Hepatocyte (in vitro differentiated cells): Measurements from ENCODE around the gene WNT7B. TPM values are rescaled to one million over a fixed set of nuclear protein-coding genes. Genes with fewer than 3 reads are reported as not detected.

Experiments
- DNase-seq: peaks from one replicate; pipeline ENCODE4 v3.0.0-alpha.2; 2016; ENCODE audit warnings: low spot score
- H2AFZ ChIP-seq: fragments of 200-600 bp; sonication (generic); 2 replicates; pipeline ENCODE4 v1.6.0; 2016; ENCODE audit warnings: antibody characterized with exemption, mild to moderate bottlenecking
- H3K27ac ChIP-seq: fragments of 200-600 bp; sonication (generic); 2 replicates; pipeline ENCODE4 v1.5.1; 2016; ENCODE audit warnings: mild to moderate bottlenecking
- H3K27me3 ChIP-seq: fragments of 200-600 bp; sonication (generic); 2 replicates; pipeline ENCODE4 v1.6.1; 2016
- H3K36me3 ChIP-seq: fragments of 200-600 bp; sonication (generic); replicated peaks from 2 replicates; pipeline ENCODE4 v1.5.1; 2016; ENCODE audit warnings: low read depth; ENCODE audit not compliant: insufficient read depth
- H3K4me1 ChIP-seq: fragments of 200-600 bp; sonication (generic); 2 replicates; pipeline ENCODE4 v1.5.1; 2016; ENCODE audit warnings: mild to moderate bottlenecking, moderate library complexity; ENCODE audit not compliant: insufficient read depth
- H3K4me2 ChIP-seq: fragments of 200-600 bp; sonication (generic); 2 replicates; pipeline ENCODE4 v1.6.0; 2016
- H3K4me3 ChIP-seq: fragments of 200-600 bp; sonication (generic); 2 replicates; pipeline ENCODE4 v1.5.1; 2016; ENCODE audit warnings: mild to moderate bottlenecking
- H3K79me2 ChIP-seq: fragments of 200-600 bp; sonication (generic); 2 replicates; pipeline ENCODE4 v1.6.0; 2017; ENCODE audit warnings: mild to moderate bottlenecking
- H3K9me2 ChIP-seq: fragments of 200-600 bp; sonication (generic); replicated peaks from 2 replicates; pipeline ENCODE4 v1.6.0; 2017; ENCODE audit warnings: mild to moderate bottlenecking; ENCODE audit not compliant: insufficient read depth
- H3K9me3 ChIP-seq: fragments of 200-600 bp; sonication (generic); 2 replicates; pipeline ENCODE4 v1.5.1; 2016; ENCODE audit warnings: low read depth, mild to moderate bottlenecking
- H4K20me1 ChIP-seq: fragments of 200-600 bp; sonication (generic); 2 replicates; pipeline ENCODE4 v1.6.0; 2016; ENCODE audit warnings: mild to moderate bottlenecking; ENCODE audit not compliant: insufficient read depth, poor library complexity, severe bottlenecking
- EZH2 ChIP-seq: fragments of 200-600 bp; sonication (generic); IDR thresholded peaks from 2 replicates; pipeline ENCODE4 v1.6.1; 2016; ENCODE audit warnings: antibody characterized with exemption, mild to moderate bottlenecking, borderline replicate concordance
- EZH2phosphoT487 ChIP-seq: fragments of 200-600 bp; sonication (generic); IDR thresholded peaks from one replicate; pipeline ENCODE4 v1.6.1; 2018; ENCODE audit warnings: antibody characterized with exemption, mild to moderate bottlenecking, low read depth, moderate library complexity; ENCODE audit not compliant: unreplicated experiment, severe bottlenecking
- WGBS: methylation state at CpG from one replicate; pipeline ENCODE4 v1.1.6; 2016; ENCODE audit warnings: low lambda C conversion rate; ENCODE audit errors: missing lambda C conversion rate; 5-methylcytosine and 5-hydroxymethylcytosine counted together
- polyA plus RNA-seq: library from polyadenylated mRNA; unstranded; fragments of >200 nt; fragmentation: Nextera tagmentation; extraction: Ambion mirVana; gene quantifications from 2 replicates; pipeline ENCODE4 v1.2.1, GENCODE V29; 2016
- total RNA-seq: library from RNA; depleted of rRNA; stranded (reverse); fragments of >200 nt; gene quantifications from 2 replicates; pipeline ENCODE4 v1.2.3, GENCODE V29; 2014
- TF ChIP-seq, protein P1 (sequence below): fragments of 200-600 bp; sonication (generic); IDR thresholded peaks from 2 replicates; pipeline ENCODE4 v1.5.1; 2016; ENCODE audit warnings: antibody characterized with exemption, mild to moderate bottlenecking; ENCODE audit not compliant: poor library complexity

Gene WNT7B
- total and polyA plus RNA-seq, 2 experiments from 2014 or later = 1.9 to 2.4 TPM

- H3K79me2 ChIP-seq = no peaks in the 10 kb centered on the region
- no peak overlapping the region for H3K27ac ChIP-seq
- WGBS = 94% methylated on average over 28 of the region's 32 CpGs
- H2AFZ ChIP-seq = no peak overlapping the region
- H3K9me3 ChIP-seq = no peaks in the 10 kb centered on the region
- H3K4me3 ChIP-seq = no peak overlapping the region
- H3K27me3 ChIP-seq = peaks cover 6% of the 10 kb centered on the region
- no peaks in the 10 kb centered on the region for H4K20me1 ChIP-seq
- DNase-seq = no peak
- TF ChIP-seq EZH2 (no peak), EZH2phosphoT487 (no peak)
- TF ChIP-seq, protein P1, sequence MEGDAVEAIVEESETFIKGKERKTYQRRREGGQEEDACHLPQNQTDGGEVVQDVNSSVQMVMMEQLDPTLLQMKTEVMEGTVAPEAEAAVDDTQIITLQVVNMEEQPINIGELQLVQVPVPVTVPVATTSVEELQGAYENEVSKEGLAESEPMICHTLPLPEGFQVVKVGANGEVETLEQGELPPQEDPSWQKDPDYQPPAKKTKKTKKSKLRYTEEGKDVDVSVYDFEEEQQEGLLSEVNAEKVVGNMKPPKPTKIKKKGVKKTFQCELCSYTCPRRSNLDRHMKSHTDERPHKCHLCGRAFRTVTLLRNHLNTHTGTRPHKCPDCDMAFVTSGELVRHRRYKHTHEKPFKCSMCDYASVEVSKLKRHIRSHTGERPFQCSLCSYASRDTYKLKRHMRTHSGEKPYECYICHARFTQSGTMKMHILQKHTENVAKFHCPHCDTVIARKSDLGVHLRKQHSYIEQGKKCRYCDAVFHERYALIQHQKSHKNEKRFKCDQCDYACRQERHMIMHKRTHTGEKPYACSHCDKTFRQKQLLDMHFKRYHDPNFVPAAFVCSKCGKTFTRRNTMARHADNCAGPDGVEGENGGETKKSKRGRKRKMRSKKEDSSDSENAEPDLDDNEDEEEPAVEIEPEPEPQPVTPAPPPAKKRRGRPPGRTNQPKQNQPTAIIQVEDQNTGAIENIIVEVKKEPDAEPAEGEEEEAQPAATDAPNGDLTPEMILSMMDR = no peak
- no peak overlapping the region for H3K4me2 ChIP-seq
- no peaks in the 10 kb centered on the region for H3K4me1 ChIP-seq
- no peaks in the 10 kb centered on the region for H3K9me2 ChIP-seq
- no peaks in the 10 kb centered on the region for H3K36me3 ChIP-seq
Measured at GRCh38 chr22:45882881-45883810, 93.8 kb downstream of the WNT7B start.

- 88% methylated on average over 8 of the region's 8 CpGs for WGBS
- DNase-seq = no peak
- Histone ChIP-seq H3K79me2 (no peaks in the 10 kb centered on the region), H3K4me3 (no peak overlapping the region), H3K9me3 (no peaks in the 10 kb centered on the region), H3K27me3 (peaks cover 15% of the 10 kb centered on the region), H3K36me3 (no peaks in the 10 kb centered on the region), H3K4me1 (no peaks in the 10 kb centered on the region), H2AFZ (no peak overlapping the region), H4K20me1 (no peaks in the 10 kb centered on the region), H3K9me2 (no peaks in the 10 kb centered on the region), H3K27ac (no peak overlapping the region), H3K4me2 (no peak overlapping the region)
- TF ChIP-seq EZH2phosphoT487 (no peak), EZH2 (no peak)
- TF ChIP-seq, protein P1 = no peak
Measured at GRCh38 chr22:45881524-45881875, 95.5 kb downstream of the WNT7B start.

DNA sequence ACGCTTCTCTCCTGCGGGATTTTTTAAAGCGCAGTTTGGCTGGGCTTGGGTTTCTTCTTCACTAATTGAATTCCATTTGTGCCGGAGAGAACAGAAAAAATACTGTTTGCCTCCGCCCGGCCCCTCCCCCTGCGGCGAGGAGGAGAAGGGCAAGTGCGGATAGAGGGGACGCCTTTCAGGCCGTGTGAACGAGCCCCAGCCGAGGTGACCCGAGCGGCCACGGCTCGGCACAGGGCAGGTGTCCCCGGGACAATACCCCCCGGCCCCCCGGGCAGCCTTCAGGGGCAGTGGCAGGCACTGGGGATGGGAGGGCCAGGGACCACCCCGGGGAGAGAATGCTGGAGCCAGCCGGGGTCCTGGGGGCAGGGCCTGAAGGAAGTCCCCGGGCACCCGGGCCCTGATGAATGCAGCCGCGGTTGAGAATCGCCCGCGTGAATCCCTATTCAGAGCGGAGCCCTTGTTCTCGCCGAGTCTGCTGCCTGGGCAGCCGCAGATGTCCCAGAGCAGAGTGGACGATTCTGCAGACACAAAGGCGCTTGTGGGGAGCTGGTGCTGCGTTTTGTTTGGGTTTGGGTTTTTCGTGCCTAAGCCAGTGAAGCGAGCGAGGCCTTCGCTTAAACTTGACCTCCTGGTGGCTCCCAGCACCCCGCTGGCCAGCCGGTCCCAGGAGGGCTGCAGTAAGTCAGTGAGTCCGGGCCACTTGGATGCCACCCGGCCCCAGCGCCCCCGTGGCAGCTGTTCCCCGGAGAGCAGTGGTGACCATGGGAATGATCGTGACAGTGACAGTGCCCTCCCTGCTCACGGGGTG lies 96.0 kb downstream of the WNT7B start:
- Histone ChIP-seq H3K9me2 (no peaks in the 10 kb centered on the region), H4K20me1 (no peaks in the 10 kb centered on the region), H3K4me3 (no peak overlapping the region), H3K27ac (no peak overlapping the region), H2AFZ (no peak overlapping the region), H3K27me3 (peaks cover 15% of the 10 kb centered on the region), H3K9me3 (no peaks in the 10 kb centered on the region), H3K79me2 (no peaks in the 10 kb centered on the region), H3K4me2 (no peak overlapping the region), H3K36me3 (no peaks in the 10 kb centered on the region), H3K4me1 (no peaks in the 10 kb centered on the region)
- TF ChIP-seq EZH2phosphoT487 = no peak
- TF ChIP-seq EZH2 = no peak
- TF ChIP-seq, protein P1 = no peak
- WGBS = 78% methylated on average over 34 of the region's 49 CpGs
- no peak for DNase-seq
